ENCODE data around the gene METTL25B. TPM values are rescaled to one million over a fixed set of nuclear protein-coding genes. Genes with fewer than 3 reads are reported as not detected.

METTL25B gene
- total and polyA plus RNA-seq, 2 of the 13 experiments (the other 11 are each of a cell fraction or from before 2014, with no cell fraction given): 11.9 to 24.0 TPM

DNA sequence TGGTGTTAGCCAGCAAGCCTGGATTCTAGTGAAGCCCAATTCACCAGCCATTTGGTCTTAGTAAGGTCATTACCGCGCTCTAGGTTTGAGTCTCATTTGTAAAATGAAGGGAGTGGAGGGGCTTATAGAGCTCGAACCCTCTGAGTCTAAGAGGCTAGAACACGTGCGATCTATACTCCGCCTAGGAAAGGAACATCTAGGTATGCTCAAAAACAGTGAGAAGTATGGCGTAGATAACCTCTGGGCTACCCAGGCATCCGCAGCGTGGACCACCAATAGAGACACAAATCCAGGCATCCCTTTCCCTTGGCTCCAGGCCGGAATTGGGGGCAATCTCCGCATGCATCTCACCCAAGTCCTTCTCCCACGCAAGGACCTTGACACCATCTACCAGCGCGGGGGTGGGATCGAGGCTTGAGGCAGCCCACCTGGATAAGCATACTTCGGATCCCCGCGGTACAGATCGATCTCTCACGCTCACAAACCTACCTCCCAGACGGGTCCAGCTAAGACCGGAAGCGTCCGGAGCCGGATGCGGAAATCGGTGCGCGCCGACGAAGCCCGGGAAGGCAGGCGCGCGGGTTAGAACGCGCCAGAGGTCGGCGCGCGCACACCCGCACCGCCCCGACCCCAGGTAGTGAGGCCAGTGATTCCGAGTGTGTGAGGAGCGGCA is at the start of gene METTL25B (continued):
- TF ChIP-seq, protein P1, sequence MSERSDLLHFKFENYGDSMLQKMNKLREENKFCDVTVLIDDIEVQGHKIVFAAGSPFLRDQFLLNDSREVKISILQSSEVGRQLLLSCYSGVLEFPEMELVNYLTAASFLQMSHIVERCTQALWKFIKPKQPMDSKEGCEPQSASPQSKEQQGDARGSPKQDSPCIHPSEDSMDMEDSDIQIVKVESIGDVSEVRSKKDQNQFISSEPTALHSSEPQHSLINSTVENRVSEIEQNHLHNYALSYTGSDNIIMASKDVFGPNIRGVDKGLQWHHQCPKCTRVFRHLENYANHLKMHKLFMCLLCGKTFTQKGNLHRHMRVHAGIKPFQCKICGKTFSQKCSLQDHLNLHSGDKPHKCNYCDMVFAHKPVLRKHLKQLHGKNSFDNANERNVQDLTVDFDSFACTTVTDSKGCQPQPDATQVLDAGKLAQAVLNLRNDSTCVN (CRISPR knock-in tag; IDR thresholded peaks at IDR 0.05; ENCODE audit: borderline replicate concordance): peak; percentile 8; the same call in 1 of the 2 replicates
- 0 out of 2 replicates have a peak, but pooled peaks have one; percentile 3 for TF ChIP-seq ZNF598 (CRISPR knock-in tag; IDR thresholded peaks at IDR 0.05; ENCODE audit: borderline replicate concordance)
- 0 out of 2 replicates have a peak, but pooled peaks have one; percentile 26 for TF ChIP-seq NAIF1 (CRISPR knock-in tag; IDR thresholded peaks at IDR 0.05; ENCODE audit: borderline replicate concordance)
- TF ChIP-seq, protein P2, sequence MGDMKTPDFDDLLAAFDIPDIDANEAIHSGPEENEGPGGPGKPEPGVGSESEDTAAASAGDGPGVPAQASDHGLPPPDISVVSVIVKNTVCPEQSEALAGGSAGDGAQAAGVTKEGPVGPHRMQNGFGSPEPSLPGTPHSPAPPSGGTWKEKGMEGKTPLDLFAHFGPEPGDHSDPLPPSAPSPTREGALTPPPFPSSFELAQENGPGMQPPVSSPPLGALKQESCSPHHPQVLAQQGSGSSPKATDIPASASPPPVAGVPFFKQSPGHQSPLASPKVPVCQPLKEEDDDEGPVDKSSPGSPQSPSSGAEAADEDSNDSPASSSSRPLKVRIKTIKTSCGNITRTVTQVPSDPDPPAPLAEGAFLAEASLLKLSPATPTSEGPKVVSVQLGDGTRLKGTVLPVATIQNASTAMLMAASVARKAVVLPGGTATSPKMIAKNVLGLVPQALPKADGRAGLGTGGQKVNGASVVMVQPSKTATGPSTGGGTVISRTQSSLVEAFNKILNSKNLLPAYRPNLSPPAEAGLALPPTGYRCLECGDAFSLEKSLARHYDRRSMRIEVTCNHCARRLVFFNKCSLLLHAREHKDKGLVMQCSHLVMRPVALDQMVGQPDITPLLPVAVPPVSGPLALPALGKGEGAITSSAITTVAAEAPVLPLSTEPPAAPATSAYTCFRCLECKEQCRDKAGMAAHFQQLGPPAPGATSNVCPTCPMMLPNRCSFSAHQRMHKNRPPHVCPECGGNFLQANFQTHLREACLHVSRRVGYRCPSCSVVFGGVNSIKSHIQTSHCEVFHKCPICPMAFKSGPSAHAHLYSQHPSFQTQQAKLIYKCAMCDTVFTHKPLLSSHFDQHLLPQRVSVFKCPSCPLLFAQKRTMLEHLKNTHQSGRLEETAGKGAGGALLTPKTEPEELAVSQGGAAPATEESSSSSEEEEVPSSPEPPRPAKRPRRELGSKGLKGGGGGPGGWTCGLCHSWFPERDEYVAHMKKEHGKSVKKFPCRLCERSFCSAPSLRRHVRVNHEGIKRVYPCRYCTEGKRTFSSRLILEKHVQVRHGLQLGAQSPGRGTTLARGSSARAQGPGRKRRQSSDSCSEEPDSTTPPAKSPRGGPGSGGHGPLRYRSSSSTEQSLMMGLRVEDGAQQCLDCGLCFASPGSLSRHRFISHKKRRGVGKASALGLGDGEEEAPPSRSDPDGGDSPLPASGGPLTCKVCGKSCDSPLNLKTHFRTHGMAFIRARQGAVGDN (CRISPR knock-in tag; IDR thresholded peaks at IDR 0.05): peak; percentile 70
- TF ChIP-seq ZSCAN30 (CRISPR knock-in tag; IDR thresholded peaks at IDR 0.05): 0 out of 2 replicates have a peak, but pooled peaks have one; percentile 18
- 0 out of 2 replicates have a peak, but pooled peaks have one; percentile 64 for TF ChIP-seq TAF1 (CRISPR knock-in tag; IDR thresholded peaks at IDR 0.05)
- TF ChIP-seq ZNF746 (CRISPR knock-in tag; IDR thresholded peaks at IDR 0.05): 0 out of 2 replicates have a peak, but pooled peaks have one; percentile 45
- TF ChIP-seq CCDC6 (CRISPR knock-in tag; IDR thresholded peaks at IDR 0.05): no peak
- TF ChIP-seq, protein P3, sequence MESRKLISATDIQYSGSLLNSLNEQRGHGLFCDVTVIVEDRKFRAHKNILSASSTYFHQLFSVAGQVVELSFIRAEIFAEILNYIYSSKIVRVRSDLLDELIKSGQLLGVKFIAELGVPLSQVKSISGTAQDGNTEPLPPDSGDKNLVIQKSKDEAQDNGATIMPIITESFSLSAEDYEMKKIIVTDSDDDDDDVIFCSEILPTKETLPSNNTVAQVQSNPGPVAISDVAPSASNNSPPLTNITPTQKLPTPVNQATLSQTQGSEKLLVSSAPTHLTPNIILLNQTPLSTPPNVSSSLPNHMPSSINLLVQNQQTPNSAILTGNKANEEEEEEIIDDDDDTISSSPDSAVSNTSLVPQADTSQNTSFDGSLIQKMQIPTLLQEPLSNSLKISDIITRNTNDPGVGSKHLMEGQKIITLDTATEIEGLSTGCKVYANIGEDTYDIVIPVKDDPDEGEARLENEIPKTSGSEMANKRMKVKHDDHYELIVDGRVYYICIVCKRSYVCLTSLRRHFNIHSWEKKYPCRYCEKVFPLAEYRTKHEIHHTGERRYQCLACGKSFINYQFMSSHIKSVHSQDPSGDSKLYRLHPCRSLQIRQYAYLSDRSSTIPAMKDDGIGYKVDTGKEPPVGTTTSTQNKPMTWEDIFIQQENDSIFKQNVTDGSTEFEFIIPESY (CRISPR knock-in tag; IDR thresholded peaks at IDR 0.05): 0 out of 2 replicates have a peak, but pooled peaks have one; percentile 16
- TF ChIP-seq ZNF256 (CRISPR knock-in tag; conservative IDR thresholded peaks at IDR 0.05): no peak; the same call in 1 of the 2 replicates
- TF ChIP-seq, protein P4, sequence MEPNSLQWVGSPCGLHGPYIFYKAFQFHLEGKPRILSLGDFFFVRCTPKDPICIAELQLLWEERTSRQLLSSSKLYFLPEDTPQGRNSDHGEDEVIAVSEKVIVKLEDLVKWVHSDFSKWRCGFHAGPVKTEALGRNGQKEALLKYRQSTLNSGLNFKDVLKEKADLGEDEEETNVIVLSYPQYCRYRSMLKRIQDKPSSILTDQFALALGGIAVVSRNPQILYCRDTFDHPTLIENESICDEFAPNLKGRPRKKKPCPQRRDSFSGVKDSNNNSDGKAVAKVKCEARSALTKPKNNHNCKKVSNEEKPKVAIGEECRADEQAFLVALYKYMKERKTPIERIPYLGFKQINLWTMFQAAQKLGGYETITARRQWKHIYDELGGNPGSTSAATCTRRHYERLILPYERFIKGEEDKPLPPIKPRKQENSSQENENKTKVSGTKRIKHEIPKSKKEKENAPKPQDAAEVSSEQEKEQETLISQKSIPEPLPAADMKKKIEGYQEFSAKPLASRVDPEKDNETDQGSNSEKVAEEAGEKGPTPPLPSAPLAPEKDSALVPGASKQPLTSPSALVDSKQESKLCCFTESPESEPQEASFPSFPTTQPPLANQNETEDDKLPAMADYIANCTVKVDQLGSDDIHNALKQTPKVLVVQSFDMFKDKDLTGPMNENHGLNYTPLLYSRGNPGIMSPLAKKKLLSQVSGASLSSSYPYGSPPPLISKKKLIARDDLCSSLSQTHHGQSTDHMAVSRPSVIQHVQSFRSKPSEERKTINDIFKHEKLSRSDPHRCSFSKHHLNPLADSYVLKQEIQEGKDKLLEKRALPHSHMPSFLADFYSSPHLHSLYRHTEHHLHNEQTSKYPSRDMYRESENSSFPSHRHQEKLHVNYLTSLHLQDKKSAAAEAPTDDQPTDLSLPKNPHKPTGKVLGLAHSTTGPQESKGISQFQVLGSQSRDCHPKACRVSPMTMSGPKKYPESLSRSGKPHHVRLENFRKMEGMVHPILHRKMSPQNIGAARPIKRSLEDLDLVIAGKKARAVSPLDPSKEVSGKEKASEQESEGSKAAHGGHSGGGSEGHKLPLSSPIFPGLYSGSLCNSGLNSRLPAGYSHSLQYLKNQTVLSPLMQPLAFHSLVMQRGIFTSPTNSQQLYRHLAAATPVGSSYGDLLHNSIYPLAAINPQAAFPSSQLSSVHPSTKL (CRISPR knock-in tag; IDR thresholded peaks at IDR 0.05): peak; percentile 5; the same call in 1 of the 2 replicates
- TF ChIP-seq POLR2AphosphoS5 (IDR thresholded peaks at IDR 0.05; ENCODE audit: low read depth, low read length): peak; percentile 73
- TF ChIP-seq, protein P5, sequence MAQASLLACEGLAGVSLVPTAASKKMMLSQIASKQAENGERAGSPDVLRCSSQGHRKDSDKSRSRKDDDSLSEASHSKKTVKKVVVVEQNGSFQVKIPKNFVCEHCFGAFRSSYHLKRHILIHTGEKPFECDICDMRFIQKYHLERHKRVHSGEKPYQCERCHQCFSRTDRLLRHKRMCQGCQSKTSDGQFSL (CRISPR knock-in tag; IDR thresholded peaks at IDR 0.05): peak; percentile 42; the same call in 1 of the 2 replicates
- TF ChIP-seq GATAD1 (CRISPR knock-in tag; IDR thresholded peaks at IDR 0.05): peak; percentile 88
- peak in 1 of 2 experiments; percentile 65; a peak in 1 of 4 replicates for TF ChIP-seq POLR2A (IDR thresholded peaks at IDR 0.05; ENCODE audit: insufficient read depth in 1 of 2, low read depth in 2 of 2, low read length in 2 of 2)
- no peak for TF ChIP-seq MED8 (CRISPR knock-in tag; IDR thresholded peaks at IDR 0.05; ENCODE audit: insufficient replicate concordance)
- peak; percentile 59; the same call in 1 of the 2 replicates for TF ChIP-seq TSC22D2 (CRISPR knock-in tag; IDR thresholded peaks at IDR 0.05; ENCODE audit: borderline replicate concordance)

All from HepG2 (cell line).